ENCODE measurements around the gene FLT4.

The FLT4 gene

DNA sequence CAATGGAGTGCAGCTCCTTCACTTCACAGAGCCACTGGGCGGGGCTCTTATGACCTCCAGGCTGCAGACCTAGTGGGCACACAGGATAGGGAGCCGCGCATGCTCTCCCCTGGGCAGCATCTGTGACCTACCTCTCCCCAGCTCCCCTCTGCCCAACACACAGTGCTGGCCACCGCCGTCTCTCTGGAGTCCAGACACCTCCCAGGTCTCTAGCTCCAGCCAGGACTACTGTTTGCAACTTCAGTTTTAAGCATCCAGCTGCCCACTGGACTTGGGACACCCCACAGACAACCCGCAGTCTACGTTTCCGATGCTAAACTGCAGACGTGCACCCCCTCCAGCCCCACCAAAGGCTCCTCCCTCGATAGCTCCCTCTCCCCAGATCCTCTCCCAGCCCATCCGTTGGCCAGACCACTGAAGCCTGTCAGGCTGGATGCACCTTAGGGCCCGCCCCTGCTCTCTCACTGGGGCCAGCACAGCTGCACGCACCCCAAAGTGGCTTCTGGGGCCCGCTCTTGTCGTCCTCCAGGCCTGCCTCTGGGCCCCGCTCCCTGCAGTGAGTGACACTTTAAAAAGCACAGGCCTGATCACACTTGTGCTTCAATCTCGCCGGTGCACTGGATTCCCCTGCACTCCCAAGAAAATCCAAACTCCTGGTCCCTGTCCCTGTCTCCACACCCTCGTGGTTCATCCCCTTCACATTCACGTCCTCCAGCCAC lies 11.3 kb downstream of the FLT4 start:
- no peak for DNase-seq (ENCODE audit: low spot score)
- in situ Hi-C loops (cut with MboI; ENCODE audit: low pct_unique_long_range_greater_than_20kb, low sequenced_read_pairs, unreplicated experiment): no loop called here
- TF ChIP-seq, protein P1, sequence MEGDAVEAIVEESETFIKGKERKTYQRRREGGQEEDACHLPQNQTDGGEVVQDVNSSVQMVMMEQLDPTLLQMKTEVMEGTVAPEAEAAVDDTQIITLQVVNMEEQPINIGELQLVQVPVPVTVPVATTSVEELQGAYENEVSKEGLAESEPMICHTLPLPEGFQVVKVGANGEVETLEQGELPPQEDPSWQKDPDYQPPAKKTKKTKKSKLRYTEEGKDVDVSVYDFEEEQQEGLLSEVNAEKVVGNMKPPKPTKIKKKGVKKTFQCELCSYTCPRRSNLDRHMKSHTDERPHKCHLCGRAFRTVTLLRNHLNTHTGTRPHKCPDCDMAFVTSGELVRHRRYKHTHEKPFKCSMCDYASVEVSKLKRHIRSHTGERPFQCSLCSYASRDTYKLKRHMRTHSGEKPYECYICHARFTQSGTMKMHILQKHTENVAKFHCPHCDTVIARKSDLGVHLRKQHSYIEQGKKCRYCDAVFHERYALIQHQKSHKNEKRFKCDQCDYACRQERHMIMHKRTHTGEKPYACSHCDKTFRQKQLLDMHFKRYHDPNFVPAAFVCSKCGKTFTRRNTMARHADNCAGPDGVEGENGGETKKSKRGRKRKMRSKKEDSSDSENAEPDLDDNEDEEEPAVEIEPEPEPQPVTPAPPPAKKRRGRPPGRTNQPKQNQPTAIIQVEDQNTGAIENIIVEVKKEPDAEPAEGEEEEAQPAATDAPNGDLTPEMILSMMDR (IDR thresholded peaks at IDR 0.05; ENCODE audit: extremely low read depth, insufficient read depth, missing control alignments): no peak

- DNase-seq (ENCODE audit: low spot score): no peak
- TF ChIP-seq, protein P1 (IDR thresholded peaks at IDR 0.05; ENCODE audit: extremely low read depth, insufficient read depth, missing control alignments): no peak
- in situ Hi-C loops (cut with MboI; ENCODE audit: low pct_unique_long_range_greater_than_20kb, low sequenced_read_pairs, unreplicated experiment): no loop called here
Observed at GRCh38 chr5:180636403-180637075, 12.9 kb downstream of the FLT4 start.

DNA sequence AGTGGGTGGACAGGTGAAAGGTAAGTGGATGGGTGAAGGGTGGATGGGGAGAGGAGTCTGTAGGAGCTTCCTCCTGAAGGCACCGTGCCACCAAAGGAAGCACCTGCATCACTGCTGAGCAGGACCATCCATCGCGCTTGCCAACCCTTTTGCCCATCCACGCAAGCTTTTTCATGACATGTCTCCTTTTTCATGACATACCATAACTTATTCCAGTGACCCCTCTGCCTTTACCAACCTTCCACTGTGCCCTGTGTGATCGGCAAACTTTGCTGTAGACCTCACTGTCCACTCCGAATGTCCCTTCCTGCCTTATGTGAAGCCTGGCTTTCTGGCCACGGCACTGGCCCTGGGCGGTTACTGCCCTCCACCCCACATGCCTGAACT lies 13.4 kb downstream of the FLT4 start:
- in situ Hi-C loops (cut with MboI; ENCODE audit: low pct_unique_long_range_greater_than_20kb, low sequenced_read_pairs, unreplicated experiment): no loop called here
- TF ChIP-seq, protein P1 (IDR thresholded peaks at IDR 0.05; ENCODE audit: extremely low read depth, insufficient read depth, missing control alignments): no peak
- no peak for DNase-seq (ENCODE audit: low spot score)

DNA sequence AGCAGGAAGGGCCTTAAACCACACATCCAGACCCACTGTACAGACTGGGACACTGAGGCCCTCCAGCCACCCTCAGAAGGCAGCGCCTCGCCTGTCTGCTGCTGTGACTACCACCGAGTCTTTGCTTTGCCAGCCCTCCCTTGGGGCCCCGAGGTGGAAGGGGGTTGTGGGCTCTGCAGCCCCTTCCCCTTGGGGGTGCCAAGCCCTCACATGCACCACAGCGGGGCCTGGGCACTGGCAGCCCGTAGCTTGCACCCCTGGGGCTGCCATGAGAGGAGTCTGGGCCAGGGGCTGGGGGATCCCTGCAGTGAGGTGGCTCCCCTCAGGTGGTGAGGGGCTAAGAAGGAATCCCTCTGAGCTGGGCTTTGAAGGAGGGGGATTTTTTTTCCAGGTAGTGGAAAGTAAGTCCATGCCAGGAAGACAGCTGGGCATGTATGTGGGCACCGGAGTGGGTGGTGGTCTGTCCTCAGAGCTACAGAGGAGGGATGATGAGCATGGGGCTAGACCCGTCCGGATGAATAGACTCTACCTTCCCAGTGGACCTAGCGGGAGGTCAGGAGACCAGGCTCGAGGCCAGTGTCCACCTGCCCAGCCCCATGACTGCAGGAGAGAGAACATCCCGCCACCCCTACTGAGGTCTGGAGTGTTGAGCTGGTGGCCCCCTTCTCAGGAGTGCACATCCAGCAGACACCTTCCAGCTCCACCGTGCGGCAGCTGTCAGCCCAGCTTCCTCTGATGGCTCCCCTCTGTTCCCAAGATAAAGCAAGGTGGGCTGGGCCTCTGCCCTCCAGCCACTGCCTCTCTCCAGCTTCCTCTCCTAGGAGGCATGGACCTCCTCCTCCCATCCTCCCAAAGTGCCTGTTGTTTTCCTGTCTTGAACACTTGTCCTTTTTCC lies 15.9 kb downstream of the FLT4 start:
- TF ChIP-seq, protein P1 (IDR thresholded peaks at IDR 0.05; ENCODE audit: extremely low read depth, insufficient read depth, missing control alignments): no peak
- DNase-seq (ENCODE audit: low spot score): no peak
- in situ Hi-C loops (cut with MboI; ENCODE audit: low pct_unique_long_range_greater_than_20kb, low sequenced_read_pairs, unreplicated experiment): no loop called here

DNA sequence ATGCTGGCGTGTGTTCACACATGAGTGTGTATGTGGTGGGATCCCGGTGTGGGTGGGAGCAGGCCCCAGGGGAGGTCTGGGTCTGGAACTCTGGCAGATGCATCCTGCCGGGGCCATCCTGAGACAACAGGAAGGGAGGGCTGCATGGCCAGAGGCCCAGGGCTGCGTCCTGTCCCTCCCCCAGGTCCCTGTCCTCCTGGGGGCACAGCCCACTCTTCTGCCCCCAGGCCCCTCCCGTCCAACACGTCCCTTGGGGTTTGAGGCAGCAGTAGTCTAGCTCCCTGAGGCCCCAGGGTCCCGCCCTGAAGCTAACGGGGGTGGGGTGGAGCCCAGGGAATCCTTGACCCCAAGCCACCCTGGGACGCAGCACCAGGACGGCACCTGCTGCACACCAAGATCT lies 16.6 kb downstream of the FLT4 start:
- DNase-seq (ENCODE audit: low spot score): no peak
- in situ Hi-C loops (cut with MboI; ENCODE audit: low pct_unique_long_range_greater_than_20kb, low sequenced_read_pairs, unreplicated experiment): no loop called here
- TF ChIP-seq, protein P1 (IDR thresholded peaks at IDR 0.05; ENCODE audit: extremely low read depth, insufficient read depth, missing control alignments): no peak

- DNase-seq (ENCODE audit: low spot score): no peak
- TF ChIP-seq, protein P1 (IDR thresholded peaks at IDR 0.05; ENCODE audit: extremely low read depth, insufficient read depth, missing control alignments): no peak
- in situ Hi-C loops (cut with MboI; ENCODE audit: low pct_unique_long_range_greater_than_20kb, low sequenced_read_pairs, unreplicated experiment): no loop called here
Observed at GRCh38 chr5:180631549-180632383, 17.6 kb downstream of the FLT4 start.

All from GM13977 (cell line).